HL-60 (cell line): ENCODE measurements around the gene PHLDB2.

Source experiments
- CTCF ChIP-seq: IDR thresholded peaks from one replicate; pipeline ENCODE4 v1.5.1; 2011; ENCODE audit warnings: low read length, control low read depth, inconsistent platforms; ENCODE audit not compliant: insufficient read depth
- POLR2AphosphoS5 ChIP-seq: IDR thresholded peaks from 2 replicates; pipeline ENCODE4 v1.6.1; 2012; ENCODE audit warnings: low read depth
- SPI1 ChIP-seq: IDR thresholded peaks from 2 replicates; pipeline ENCODE4 v1.6.1; 2012; ENCODE audit warnings: low read depth, mild to moderate bottlenecking, borderline replicate concordance
- TF ChIP-seq, protein P1 (sequence below): IDR thresholded peaks from 2 replicates; pipeline ENCODE4 v1.6.1; 2012; ENCODE audit warnings: low read depth; ENCODE audit not compliant: insufficient replicate concordance

DNA sequence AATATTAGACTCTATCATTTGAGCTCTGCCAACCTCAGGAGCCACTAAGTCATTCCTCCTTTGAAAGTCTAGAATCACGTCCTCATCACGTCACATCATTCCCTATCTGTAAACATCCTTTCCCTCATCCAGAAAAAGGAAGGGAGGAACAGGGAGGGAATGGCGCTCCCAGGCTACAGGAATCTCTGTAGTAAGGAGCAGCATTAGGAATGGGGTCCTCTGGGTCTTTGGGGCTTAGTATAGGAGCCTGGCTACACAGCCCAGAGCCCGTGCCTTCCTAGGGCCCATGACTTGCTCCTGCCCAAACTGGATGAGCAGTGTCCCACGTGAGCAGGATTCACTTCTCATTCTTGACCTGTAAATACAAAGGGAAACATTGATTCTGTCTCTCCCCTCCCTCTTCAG lies 141.3 kb downstream of the PHLDB2 start:
- no peak for TF ChIP-seq CTCF
- TF ChIP-seq, protein P1, sequence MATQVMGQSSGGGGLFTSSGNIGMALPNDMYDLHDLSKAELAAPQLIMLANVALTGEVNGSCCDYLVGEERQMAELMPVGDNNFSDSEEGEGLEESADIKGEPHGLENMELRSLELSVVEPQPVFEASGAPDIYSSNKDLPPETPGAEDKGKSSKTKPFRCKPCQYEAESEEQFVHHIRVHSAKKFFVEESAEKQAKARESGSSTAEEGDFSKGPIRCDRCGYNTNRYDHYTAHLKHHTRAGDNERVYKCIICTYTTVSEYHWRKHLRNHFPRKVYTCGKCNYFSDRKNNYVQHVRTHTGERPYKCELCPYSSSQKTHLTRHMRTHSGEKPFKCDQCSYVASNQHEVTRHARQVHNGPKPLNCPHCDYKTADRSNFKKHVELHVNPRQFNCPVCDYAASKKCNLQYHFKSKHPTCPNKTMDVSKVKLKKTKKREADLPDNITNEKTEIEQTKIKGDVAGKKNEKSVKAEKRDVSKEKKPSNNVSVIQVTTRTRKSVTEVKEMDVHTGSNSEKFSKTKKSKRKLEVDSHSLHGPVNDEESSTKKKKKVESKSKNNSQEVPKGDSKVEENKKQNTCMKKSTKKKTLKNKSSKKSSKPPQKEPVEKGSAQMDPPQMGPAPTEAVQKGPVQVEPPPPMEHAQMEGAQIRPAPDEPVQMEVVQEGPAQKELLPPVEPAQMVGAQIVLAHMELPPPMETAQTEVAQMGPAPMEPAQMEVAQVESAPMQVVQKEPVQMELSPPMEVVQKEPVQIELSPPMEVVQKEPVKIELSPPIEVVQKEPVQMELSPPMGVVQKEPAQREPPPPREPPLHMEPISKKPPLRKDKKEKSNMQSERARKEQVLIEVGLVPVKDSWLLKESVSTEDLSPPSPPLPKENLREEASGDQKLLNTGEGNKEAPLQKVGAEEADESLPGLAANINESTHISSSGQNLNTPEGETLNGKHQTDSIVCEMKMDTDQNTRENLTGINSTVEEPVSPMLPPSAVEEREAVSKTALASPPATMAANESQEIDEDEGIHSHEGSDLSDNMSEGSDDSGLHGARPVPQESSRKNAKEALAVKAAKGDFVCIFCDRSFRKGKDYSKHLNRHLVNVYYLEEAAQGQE, result no peak
- TF ChIP-seq POLR2AphosphoS5, result no peak
- no peak for TF ChIP-seq SPI1
